HG03575 (cell line): ENCODE results near the gene COL16A1.

Experiments
- ATAC-seq: cut with Tn5 transposase; IDR thresholded peaks from one replicate; pipeline ENCODE4 v1.9.1; 2021; ENCODE audit not compliant: unreplicated experiment, insufficient number of reproducible peaks, low FRiP score; ENCODE audit errors: extremely low read depth

The COL16A1 gene

DNA sequence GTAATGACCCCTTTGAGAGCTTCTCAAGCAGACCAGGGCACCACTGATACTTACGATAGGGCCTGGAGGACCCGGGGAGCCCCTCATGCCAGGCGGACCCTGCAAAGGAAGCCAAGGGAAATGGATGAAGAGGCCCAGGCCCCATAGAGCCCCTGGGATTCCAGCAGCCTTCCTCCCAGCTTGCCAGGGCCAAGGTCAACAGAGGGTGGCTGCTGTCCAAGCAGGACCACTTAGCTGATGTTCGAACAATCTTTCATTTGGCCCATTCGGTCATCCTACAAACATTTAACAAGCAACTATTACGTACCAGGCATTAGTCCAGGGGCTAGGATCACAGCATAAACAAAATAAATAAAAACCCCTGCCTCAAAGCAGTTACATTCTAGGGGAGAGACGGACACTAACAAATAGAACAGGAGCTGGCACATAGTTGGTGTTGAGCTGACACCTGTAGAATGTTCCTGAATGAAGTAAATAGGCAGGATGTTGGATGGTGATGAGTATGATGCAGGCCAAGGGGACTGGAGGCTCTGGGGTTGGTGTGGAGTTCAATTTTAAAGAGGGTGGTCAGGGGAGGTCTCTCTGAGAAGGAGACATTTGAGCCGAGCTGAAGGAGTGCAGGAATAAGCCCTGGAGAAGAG lies 32.1 kb downstream of the COL16A1 start:
- ATAC-seq = no peak

DNA sequence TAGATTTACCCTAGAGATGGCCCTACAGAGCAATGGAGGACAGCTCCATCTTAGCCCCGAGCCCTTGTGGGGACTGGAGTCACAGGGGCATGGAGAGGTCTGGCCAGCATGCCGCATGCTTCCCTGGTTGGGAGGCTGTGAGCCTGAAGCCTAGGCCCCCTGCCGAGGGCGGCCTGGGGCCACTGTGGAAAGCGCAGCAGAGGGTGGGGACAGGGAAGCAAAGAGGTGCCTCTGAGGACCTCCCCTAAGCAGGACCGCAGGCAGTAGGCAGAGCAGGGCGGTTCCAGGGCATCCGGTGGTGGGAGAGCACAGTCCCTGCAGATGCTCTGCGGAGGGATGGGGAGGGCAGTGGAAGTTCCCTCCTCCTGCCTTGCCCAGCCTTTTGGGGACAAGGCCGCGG lies 32.7 kb downstream of the COL16A1 start:
- no peak for ATAC-seq

DNA sequence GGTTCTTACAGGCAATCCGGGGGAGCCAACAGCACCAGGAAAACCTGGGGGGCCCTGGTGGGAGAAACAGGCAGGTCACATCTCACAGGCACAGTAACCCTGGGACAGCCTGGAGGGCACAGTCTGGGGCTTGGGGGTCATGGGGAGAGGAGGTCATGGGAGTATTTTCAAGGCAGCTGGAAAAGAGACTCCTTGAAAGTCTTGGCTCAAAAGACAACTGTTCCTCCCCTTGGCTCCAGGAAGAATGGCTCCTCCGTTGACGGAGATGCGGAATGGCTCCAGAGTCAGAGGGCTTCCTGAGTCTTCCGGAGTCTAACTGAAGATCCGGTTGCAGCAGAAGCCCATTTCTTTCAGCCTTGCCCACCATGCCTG lies 33.2 kb downstream of the COL16A1 start:
- no peak for ATAC-seq

DNA sequence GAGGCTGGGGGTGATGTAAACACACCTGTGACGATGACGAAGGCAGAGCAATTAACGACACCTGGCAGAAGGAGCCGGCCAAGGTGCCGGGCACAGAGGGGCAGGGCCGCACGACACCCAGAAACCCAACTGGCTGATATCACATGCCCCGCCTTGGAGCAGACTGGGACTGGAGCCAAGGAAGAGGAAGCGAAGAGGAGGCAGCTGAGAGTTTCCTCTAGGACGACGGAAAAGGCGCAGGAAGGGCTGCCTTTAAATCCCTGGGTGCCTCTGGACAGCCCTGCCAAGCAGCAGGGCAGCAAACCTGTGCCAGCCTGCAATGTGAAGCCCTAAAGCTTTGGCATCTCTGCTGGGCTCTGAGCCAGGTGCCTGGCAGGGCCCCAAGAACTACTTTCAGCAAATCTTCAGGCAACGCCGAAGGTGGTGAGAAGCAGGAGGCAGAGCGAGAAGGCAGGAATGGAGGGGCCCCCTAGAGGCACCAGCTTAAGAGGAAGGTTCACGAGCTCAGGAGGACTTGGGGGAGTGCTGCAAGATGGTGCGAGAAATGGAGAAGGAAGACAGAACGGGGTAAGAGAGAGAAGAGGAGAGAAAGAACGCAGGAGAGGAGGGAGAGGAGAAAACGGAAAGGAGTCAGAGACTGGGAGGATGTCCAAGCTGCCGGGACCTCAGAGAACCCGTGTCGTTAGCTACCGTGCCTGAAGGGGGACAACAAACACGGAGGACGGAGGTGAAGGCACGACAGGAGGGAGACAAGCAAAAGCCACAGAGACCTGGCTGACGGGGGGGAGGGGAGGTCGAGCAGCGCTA lies 33.8 kb downstream of the COL16A1 start:
- no peak for ATAC-seq

DNA sequence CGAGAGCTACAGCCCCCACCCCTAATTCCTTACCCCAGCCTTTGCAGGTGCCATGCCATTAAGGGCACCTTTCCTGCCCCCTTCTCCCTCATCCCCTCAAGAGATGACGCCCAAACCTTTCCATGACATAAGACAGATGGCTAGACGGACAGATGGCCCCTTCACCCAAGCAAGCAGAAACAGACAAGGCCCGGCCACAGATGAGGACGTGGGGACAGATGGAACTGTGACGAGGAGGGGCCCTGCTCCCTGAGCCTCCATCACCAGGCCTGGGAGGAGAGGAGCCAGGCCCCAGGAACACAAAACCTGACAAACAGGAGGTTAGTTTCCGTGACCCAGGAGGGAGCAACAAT lies 34.4 kb downstream of the COL16A1 start:
- no peak for ATAC-seq

DNA sequence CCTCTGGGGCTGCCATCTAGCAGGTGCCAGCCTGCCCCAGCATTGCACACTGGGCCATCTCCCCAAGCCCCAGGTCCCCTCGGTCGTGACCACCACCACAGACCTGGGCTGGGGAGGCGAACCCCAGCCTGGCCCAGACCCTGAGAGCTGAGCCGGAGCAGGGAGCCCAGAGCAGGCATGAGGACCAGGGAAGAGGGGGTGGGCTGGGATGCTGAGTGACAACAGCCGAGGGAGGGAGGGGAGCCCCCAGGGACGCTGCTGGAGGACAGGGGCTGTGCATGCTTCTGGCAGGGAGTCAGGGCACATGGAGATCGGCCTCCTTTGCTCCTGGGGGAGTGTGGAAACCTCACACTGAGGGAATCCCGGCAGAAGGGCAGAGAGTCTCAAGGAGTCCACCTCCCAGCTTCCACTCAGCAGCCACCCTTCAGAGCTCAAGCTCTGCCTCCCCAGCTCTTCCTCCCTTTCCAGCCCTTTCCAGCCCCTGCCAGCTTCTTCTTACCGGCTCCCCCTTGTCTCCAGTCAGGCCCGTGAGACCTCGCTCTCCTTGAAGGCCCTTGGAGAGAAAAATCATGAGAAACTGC lies 35.4 kb downstream of the COL16A1 start:
- ATAC-seq = no peak

- ATAC-seq = no peak
These were observed 36.6 kb downstream of the COL16A1 start for GRCh38 chr1:31667065-31667785.

DNA sequence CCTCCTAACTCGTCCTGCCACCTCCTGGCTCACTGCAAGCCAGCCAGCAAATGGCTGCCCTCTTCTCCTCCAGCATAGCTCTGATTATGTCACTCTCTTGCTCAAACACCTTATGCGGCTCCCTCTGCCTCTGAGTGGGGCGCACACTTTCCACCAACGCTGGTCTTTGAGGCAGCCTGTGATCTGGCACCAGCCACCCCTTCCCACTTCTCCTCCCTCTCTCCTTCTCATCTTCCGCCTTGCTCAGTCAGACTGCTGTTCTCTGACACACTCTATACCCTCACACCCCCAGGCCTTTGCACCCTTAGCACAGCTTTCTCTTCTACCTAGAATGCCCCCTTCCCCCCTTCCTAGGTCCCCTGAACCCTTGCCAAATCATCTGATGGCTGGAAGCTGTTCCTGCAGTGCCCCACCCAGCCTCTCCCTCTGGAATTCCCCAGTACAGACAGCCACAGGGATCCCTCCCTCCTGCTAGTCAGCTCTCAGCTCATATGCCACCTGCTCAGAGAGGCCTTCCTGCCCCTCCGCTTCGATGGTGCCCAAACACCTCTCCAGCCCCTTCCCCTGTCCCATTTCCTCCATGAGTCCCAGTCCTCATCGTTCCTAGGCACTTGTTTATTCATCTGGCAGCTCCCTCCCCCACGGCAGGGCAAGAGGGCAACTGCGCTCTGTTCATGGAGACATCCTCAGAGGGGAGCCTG lies 37.4 kb downstream of the COL16A1 start:
- ATAC-seq = no peak

DNA sequence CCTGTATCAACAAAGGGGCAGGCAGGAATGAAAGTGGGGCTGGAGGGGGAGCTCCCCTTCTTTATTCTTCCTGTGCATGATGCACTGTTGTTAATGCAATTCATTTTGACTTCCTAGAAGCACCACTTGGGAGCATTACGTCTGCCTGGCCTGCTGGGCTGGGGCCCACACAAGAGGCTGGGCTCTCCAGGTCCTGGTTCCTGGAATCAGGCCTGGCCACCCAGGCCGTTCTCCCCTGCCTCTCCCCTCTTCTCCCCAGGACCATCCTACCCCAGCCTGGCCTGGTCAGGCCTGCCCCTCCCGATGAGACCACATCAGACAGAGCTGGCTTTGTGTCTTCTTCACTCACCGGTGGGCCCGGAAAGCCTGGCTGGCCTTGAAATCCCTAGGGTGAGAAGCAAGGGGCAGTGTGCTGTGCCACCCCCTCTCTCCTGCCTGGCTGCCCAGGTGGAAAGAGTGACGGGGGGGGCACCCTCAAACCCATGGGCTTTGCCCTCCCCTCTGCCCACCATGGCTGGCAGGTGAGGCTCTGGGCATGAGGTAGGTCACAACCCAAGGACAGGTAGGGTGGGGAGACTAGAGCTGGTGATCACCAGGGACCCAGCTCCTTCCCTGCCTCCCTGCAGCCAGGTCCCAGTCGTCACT lies 38.5 kb downstream of the COL16A1 start:
- ATAC-seq = no peak

- ATAC-seq = no peak
These were observed 39.3 kb downstream of the COL16A1 start for GRCh38 chr1:31664528-31664927.

DNA sequence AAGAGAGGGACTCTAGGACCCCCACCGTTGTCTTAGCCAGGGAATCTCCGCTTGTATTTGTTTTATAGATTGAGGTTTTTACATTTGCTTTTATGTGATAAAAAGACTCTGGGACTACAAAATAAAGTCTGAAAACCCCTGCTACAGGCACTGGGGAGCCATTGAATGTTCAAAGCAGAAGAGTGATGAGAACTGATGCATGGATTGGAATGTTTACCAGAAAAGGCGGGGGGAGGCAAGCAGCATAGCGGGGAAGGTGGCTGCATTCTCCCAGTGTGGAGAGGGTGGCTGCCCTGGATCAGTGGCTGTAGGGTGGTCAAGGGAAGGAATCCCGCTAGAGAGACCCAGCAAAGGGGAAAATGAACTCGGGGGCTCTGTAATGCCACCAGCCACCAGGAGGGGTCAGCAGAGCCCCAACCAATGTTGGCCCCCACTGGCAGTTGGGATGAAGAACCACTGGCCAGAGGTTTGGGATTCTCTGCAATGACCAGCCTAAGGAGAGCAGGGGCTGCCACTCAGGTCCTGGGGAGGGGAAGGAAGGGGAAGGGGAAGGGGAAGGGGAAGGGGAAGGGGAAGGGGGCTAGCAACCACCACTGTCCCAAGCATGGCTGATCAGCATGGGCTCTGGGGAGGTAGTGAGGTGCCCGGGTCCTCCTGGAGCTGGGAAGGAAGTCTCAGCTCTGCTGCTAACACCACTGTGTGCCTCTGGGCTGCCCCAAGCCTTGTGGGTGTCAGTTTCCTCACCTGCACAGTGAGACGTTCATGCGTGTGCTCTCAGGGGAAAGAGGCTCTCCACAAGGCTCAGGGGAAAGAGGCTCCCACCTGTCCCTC lies 40.0 kb downstream of the COL16A1 start:
- no peak for ATAC-seq

- no peak for ATAC-seq
These were observed 41.4 kb downstream of the COL16A1 start for GRCh38 chr1:31662463-31662862.

DNA sequence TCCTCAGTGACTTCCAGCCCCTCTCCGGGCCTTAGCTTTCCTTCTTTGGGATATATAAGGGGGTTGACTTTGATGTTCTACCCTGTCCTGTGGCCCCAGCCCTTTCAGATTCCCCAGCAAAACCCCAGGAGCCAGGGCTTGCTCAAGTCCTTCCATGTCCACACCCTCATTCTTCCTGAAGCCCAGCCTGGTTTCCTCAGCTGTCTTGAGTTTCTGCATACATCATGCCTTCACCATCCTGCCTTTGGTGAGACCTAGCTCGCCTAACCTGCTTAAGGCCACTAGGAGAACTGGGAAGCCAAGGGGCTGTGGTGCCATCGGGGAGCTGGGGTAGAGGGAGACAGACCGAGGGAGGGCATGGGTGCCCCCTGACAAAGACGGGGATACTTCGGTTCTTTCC lies 42.0 kb downstream of the COL16A1 start:
- ATAC-seq = no peak

- ATAC-seq = no peak
These were observed 42.9 kb downstream of the COL16A1 start for GRCh38 chr1:31660871-31661455.

- no peak for ATAC-seq
These were observed 43.9 kb downstream of the COL16A1 start for GRCh38 chr1:31659889-31660288.

DNA sequence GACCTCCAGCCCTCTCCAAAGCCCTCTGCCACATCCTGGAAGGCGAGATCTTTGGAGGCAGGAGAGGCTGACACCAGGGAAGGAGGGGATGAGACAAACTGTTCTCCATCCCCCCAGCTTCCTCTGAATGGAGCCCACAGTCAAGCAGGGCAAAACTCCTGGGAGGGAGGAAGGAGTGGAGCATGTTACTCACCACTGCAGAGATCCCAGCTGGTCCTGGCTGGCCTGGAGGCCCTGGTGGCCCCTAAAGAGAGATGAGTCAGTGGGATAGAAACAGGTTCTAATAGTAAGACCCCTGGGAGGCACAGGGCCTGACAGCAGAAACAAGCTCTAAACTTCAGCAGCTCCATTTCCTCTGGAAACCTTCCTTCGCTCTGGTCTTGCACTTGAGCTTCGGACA lies 45.1 kb downstream of the COL16A1 start:
- no peak for ATAC-seq

DNA sequence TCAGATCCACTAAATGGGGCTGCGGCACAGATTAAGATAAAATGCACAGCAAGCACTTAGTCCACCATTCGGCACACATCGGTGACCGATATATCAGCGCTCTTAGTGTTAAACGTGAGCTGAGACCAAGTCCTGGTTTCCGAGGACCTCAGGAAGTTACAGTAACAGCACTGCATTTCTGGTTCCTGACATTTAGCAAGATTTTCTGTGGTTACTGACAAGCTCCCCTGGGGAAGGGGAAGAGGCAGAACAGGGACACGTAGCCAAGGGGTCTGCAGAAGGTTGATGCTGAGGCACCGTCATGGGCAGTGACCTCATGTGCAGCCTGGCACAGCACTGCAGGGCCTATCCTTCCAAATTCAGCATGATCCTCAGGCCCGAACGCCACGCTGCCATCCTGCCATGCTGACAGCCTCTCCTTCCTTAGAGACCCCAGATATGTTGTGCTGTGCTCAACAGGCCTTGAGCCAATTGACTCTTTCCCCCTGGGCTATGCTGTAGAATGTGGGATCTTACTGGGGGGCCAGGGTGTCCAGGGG lies 45.8 kb downstream of the COL16A1 start:
- no peak for ATAC-seq
